ENCODE measurements around the gene FAM118B.

FAM118B gene

DNA sequence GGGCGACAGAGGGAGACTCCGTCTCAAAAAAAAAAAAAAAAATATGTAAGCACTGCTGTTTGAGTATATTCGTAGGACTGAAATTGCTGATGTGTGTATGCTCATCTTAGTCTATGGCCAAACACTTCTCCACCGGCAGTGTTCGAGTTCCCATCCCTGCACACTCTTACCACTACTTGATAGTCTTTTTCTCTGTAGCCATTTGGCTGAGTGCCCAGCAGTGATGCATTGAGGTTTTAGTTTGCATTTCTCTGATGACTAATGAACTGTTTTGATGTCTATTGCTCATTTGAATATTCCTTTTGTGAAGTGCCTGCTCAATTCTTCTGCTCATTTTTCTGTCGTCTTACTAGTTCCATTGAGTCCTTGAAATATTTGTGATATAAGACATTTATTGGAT is 73.2 kb downstream of the FAM118B start:
- TF ChIP-seq CTCF (IDR thresholded peaks at IDR 0.05; ENCODE audit: control insufficient read depth, insufficient read depth, low read depth, low read length, missing control alignments): no peak
- DNase-seq (ENCODE audit: low read depth): peak; percentile 70
- H3K4me3 ChIP-seq (ENCODE audit: control insufficient read depth, low read depth, low read length): no peak overlapping the region

- H3K4me3 ChIP-seq (ENCODE audit: control insufficient read depth, low read depth, low read length): no peak overlapping the region
- TF ChIP-seq CTCF (IDR thresholded peaks at IDR 0.05; ENCODE audit: control insufficient read depth, insufficient read depth, low read depth, low read length, missing control alignments): no peak
- DNase-seq (ENCODE audit: low read depth): no peak
Observed at GRCh38 chr11:126288237-126288636, 76.7 kb downstream of the FAM118B start.

DNA sequence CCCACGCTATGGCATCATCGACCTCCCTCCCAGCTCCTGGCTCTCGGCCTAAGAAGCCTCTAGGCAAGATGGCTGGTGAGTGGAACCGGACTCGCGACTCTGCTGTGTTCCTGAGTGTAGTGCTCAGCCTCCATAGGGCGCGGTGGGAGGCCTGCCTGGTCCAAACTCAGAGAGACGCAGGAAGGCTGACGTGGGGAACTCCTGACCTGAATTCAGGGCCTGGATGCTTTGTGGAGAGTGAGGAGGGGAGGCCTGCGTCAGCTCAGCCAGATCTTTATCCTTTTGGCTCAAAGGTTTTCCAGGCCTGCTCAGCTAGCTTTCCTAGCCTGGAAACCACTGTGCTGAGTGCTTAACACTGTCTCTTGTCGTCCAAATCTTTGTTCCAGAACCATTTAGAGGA is 79.3 kb downstream of the FAM118B start:
- no peak for DNase-seq (ENCODE audit: low read depth)
- H3K4me3 ChIP-seq (ENCODE audit: control insufficient read depth, low read depth, low read length): no peak overlapping the region
- TF ChIP-seq CTCF (IDR thresholded peaks at IDR 0.05; ENCODE audit: control insufficient read depth, insufficient read depth, low read depth, low read length, missing control alignments): no peak

- H3K4me3 ChIP-seq (ENCODE audit: control insufficient read depth, low read depth, low read length): no peak overlapping the region
- TF ChIP-seq CTCF (IDR thresholded peaks at IDR 0.05; ENCODE audit: control insufficient read depth, insufficient read depth, low read depth, low read length, missing control alignments): no peak
- no peak for DNase-seq (ENCODE audit: low read depth)
Observed at GRCh38 chr11:126293726-126294125, 82.1 kb downstream of the FAM118B start.

DNA sequence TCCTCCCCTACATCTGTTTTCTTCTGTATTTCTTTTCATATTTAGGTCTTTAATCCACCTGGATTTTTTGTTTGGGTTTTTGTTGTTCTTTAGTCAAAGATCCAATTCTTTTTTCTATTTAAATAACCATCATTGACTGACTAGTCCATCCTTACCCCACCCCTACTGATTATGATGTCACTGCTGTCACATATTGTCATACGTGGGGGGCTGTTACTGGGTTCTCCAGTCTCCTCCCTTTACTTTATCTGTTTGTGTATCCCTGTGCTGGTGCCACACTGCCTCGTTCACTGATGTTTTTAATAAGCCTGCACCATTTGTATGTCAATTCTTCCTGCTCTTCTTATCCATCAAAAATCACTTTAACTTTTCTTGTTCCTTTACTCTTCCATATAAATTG is 85.4 kb downstream of the FAM118B start:
- no peak for TF ChIP-seq CTCF (IDR thresholded peaks at IDR 0.05; ENCODE audit: control insufficient read depth, insufficient read depth, low read depth, low read length, missing control alignments)
- DNase-seq (ENCODE audit: low read depth): no peak
- H3K4me3 ChIP-seq (ENCODE audit: control insufficient read depth, low read depth, low read length): no peak overlapping the region

DNA sequence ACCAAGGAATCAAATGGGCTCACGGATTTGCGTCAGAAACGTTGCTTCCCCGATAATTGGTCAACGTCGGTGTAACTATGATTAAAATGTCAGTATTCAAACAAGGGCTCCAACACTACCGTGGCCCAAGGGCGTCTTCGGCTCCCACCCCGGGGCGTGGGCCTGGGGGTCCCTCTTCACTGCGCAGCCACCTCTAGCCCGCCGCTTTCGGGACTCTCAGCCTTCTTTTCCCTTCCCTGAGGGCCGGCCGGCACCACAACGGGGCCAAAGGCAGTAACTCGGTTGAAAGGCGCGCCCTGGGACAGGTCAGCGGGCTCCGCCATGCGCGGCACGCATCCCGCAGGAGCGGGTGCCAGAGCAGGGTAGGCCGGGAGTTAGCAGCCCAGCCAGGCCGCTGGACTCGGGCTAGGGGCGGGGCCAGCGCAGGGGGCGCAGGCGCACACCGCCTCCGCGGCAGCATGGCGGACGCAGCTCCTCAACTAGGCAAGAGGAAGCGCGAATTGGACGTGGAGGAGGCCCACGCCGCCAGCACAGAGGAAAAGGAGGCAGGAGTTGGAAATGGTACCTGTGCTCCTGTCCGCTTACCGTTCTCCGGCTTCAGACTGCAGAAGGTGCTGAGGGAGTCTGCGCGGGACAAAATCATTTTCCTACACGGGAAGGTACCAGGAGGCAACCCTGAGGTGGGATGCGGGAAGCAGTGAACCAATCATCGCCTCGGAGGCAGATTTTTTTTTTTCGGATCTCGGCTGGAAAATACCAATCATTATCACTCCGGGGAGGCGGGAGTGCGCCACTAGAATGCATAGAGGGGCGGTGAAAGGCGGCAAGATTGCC is 92.3 kb downstream of the FAM118B start, which contains the start of gene DCPS:
Gene DCPS (plus strand): TSS at position 438 of the 834 bp plus-strand sequence. CDS start 21 bp downstream, at position 459.
- no peak for TF ChIP-seq CTCF (IDR thresholded peaks at IDR 0.05; ENCODE audit: control insufficient read depth, insufficient read depth, low read depth, low read length, missing control alignments)
- peak within 1 kb of the TSS; percentile 76 for H3K4me3 ChIP-seq (ENCODE audit: control insufficient read depth, low read depth, low read length)
- DNase-seq (ENCODE audit: low read depth): peak; percentile 65

All from AG09309 (cell line).